ENCODE results near the gene ZNF432.

GRCh38 chr19:51983361-51983760, 65.3 kb downstream of the ZNF432 start:
- TF ChIP-seq CTCF (IDR thresholded peaks at IDR 0.05) = no peak
- TF ChIP-seq EP300 (IDR thresholded peaks at IDR 0.05) = no peak
- TF ChIP-seq CEBPB (IDR thresholded peaks at IDR 0.05) = no peak
- TF ChIP-seq ESRRA (IDR thresholded peaks at IDR 0.05; ENCODE audit: borderline replicate concordance, low read length) = no peak
- no peak for TF ChIP-seq REST (IDR thresholded peaks at IDR 0.05)
- no peak for TF ChIP-seq SMC3 (IDR thresholded peaks at IDR 0.05)
- no peak for TF ChIP-seq MAZ (IDR thresholded peaks at IDR 0.05; ENCODE audit: borderline replicate concordance, low read depth, low read length)
- no peak for TF ChIP-seq MAX (IDR thresholded peaks at IDR 0.05)
- no peak for TF ChIP-seq POLR2AphosphoS2 (conservative IDR thresholded peaks at IDR 0.05; ENCODE audit: low read length)
- TF ChIP-seq RFX5 (IDR thresholded peaks at IDR 0.05) = no peak
- TF ChIP-seq POLR2A (IDR thresholded peaks at IDR 0.05; ENCODE audit: low read length) = no peak
